Measurements from ENCODE around the gene GAS2L2. TPM values are rescaled to one million over a fixed set of nuclear protein-coding genes. Genes with fewer than 3 reads are reported as not detected.
"Not testable (repeated sequence)": the region's sequence is repeated elsewhere in the genome, so short reads cannot be mapped to it uniquely, and the experiment has no call there.

GAS2L2 gene
- polyA plus RNA-seq, 4 donors, result 0.03 TPM; not detected in 2

- DNase-seq (no peak), FAIRE-seq (no peak)
- Histone ChIP-seq H3K4me3 (ENCODE audit: low read depth in 1 of 3, low read length in 3 of 3) (no peak overlapping the region), H3K27me3 (ENCODE audit: control insufficient read depth in 3 of 3, insufficient read depth in 3 of 3, low read length in 3 of 3) (no peaks in the 10 kb centered on the region), H3K36me3 (ENCODE audit: control insufficient read depth in 3 of 3, insufficient read depth in 2 of 3, low read depth in 1 of 3, low read length in 3 of 3) (peaks cover 0 to 9% (median 2%) of the 10 kb centered on the region in 3 donors), H3K4me1 (ENCODE audit: control insufficient read depth in 3 of 3, insufficient read depth in 2 of 3, low read depth in 1 of 3, low read length in 2 of 3) (peaks cover 0 to 3% (median 2%) of the 10 kb centered on the region in 3 donors), H3K27ac (ENCODE audit: low read depth in 1 of 3, low read length in 2 of 3) (no peak overlapping the region), H3K9me3 (ENCODE audit: control insufficient read depth in 2 of 2, insufficient read depth in 1 of 2, low read depth in 1 of 2, low read length in 1 of 2) (no peaks in the 10 kb centered on the region)
- WGBS, 3 donors, result 93 to 97% (median 94%) methylated on average over 2 of the region's 2 CpGs
These were observed 42.1 kb downstream of the GAS2L2 start for GRCh38 chr17:35710950-35711349.

GRCh38 chr17:35709874-35710273 is 43.2 kb downstream of the GAS2L2 start:
- WGBS, 3 donors, result 46 to 68% (median 67%) methylated on average over 3 of the region's 3 CpGs
- Histone ChIP-seq H3K27me3 (ENCODE audit: control insufficient read depth in 3 of 3, insufficient read depth in 3 of 3, low read length in 3 of 3) (no peaks in the 10 kb centered on the region), H3K4me3 (ENCODE audit: low read depth in 1 of 3, low read length in 3 of 3) (no peak overlapping the region), H3K27ac (ENCODE audit: low read depth in 1 of 3, low read length in 2 of 3) (no peak overlapping the region), H3K9me3 (ENCODE audit: control insufficient read depth in 2 of 2, insufficient read depth in 1 of 2, low read depth in 1 of 2, low read length in 1 of 2) (no peaks in the 10 kb centered on the region), H3K4me1 (ENCODE audit: control insufficient read depth in 3 of 3, insufficient read depth in 2 of 3, low read depth in 1 of 3, low read length in 2 of 3) (peaks cover 0 to 3% (median 2%) of the 10 kb centered on the region in 3 donors), H3K36me3 (ENCODE audit: control insufficient read depth in 3 of 3, insufficient read depth in 2 of 3, low read depth in 1 of 3, low read length in 3 of 3) (peaks cover 0 to 7% (median 2%) of the 10 kb centered on the region in 3 donors)
- FAIRE-seq (no peak), DNase-seq (no peak)

- 7 to 38% (median 26%) methylated on average over 3 of the region's 3 CpGs for WGBS, 3 donors
- Histone ChIP-seq H3K4me3 (ENCODE audit: low read depth in 1 of 3, low read length in 3 of 3) (peak overlapping the region in 1 of 3 donors; percentile 19), H3K9me3 (ENCODE audit: control insufficient read depth in 2 of 2, insufficient read depth in 1 of 2, low read depth in 1 of 2, low read length in 1 of 2) (no peaks in the 10 kb centered on the region), H3K4me1 (ENCODE audit: control insufficient read depth in 3 of 3, insufficient read depth in 2 of 3, low read depth in 1 of 3, low read length in 2 of 3) (peaks cover 0 to 3% (median 2%) of the 10 kb centered on the region in 3 donors), H3K27ac (ENCODE audit: low read depth in 1 of 3, low read length in 2 of 3) (peak overlapping the region in 2 of 3 donors; percentile 18 to 55), H3K27me3 (ENCODE audit: control insufficient read depth in 3 of 3, insufficient read depth in 3 of 3, low read length in 3 of 3) (no peaks in the 10 kb centered on the region), H3K36me3 (ENCODE audit: control insufficient read depth in 3 of 3, insufficient read depth in 2 of 3, low read depth in 1 of 3, low read length in 3 of 3) (peaks cover 0 to 7% (median 2%) of the 10 kb centered on the region in 3 donors)
- FAIRE-seq (no peak), DNase-seq (peak in 1 of 2 donors; percentile 47)
These were observed 44.1 kb downstream of the GAS2L2 start for GRCh38 chr17:35708951-35709350.

- WGBS, 3 donors, result 45 to 58% (median 51%) methylated on average over 3 of the region's 3 CpGs
- Histone ChIP-seq H3K4me3 (ENCODE audit: low read depth in 1 of 3, low read length in 3 of 3) (no peak overlapping the region), H3K4me1 (ENCODE audit: control insufficient read depth in 3 of 3, insufficient read depth in 2 of 3, low read depth in 1 of 3, low read length in 2 of 3) (peaks cover 0 to 3% (median 2%) of the 10 kb centered on the region in 3 donors), H3K27ac (ENCODE audit: low read depth in 1 of 3, low read length in 2 of 3) (no peak overlapping the region), H3K36me3 (ENCODE audit: control insufficient read depth in 3 of 3, insufficient read depth in 2 of 3, low read depth in 1 of 3, low read length in 3 of 3) (peaks cover 0 to 7% (median 2%) of the 10 kb centered on the region in 3 donors), H3K9me3 (ENCODE audit: control insufficient read depth in 2 of 2, insufficient read depth in 1 of 2, low read depth in 1 of 2, low read length in 1 of 2) (no peaks in the 10 kb centered on the region), H3K27me3 (ENCODE audit: control insufficient read depth in 3 of 3, insufficient read depth in 3 of 3, low read length in 3 of 3) (no peaks in the 10 kb centered on the region)
- DNase-seq (peak in 1 of 2 donors; percentile 37), FAIRE-seq (no peak)
These were observed 44.9 kb downstream of the GAS2L2 start for GRCh38 chr17:35708149-35708548.

- no peaks in the 10 kb centered on the region for H3K27me3 ChIP-seq (ENCODE audit: control insufficient read depth in 3 of 3, insufficient read depth in 3 of 3, low read length in 3 of 3)
- DNase-seq (no peak), FAIRE-seq (no peak)
- H3K9me3 ChIP-seq (ENCODE audit: control insufficient read depth in 2 of 2, insufficient read depth in 1 of 2, low read depth in 1 of 2, low read length in 1 of 2), result no peaks in the 10 kb centered on the region
- 67 to 74% (median 68%) methylated on average over 5 of the region's 5 CpGs for WGBS, 3 donors
- H3K27ac ChIP-seq (ENCODE audit: low read depth in 1 of 3, low read length in 2 of 3), result no peak overlapping the region
- peaks cover 0 to 3% (median 2%) of the 10 kb centered on the region in 3 donors for H3K4me1 ChIP-seq (ENCODE audit: control insufficient read depth in 3 of 3, insufficient read depth in 2 of 3, low read depth in 1 of 3, low read length in 2 of 3)
- H3K4me3 ChIP-seq (ENCODE audit: low read depth in 1 of 3, low read length in 3 of 3), result no peak overlapping the region
- H3K36me3 ChIP-seq (ENCODE audit: control insufficient read depth in 3 of 3, insufficient read depth in 2 of 3, low read depth in 1 of 3, low read length in 3 of 3), result peaks cover 0 to 3% (median 0%) of the 10 kb centered on the region in 3 donors
These were observed 47.3 kb downstream of the GAS2L2 start for GRCh38 chr17:35705705-35706104.

- H3K9me3 ChIP-seq (ENCODE audit: control insufficient read depth in 2 of 2, insufficient read depth in 1 of 2, low read depth in 1 of 2, low read length in 1 of 2), result no peaks in the 10 kb centered on the region
- H3K4me3 ChIP-seq (ENCODE audit: low read depth in 1 of 3, low read length in 3 of 3), result no peak overlapping the region
- DNase-seq (no peak), FAIRE-seq (no peak)
- peaks cover 0 to 3% (median 2%) of the 10 kb centered on the region in 3 donors for H3K4me1 ChIP-seq (ENCODE audit: control insufficient read depth in 3 of 3, insufficient read depth in 2 of 3, low read depth in 1 of 3, low read length in 2 of 3)
- H3K27ac ChIP-seq (ENCODE audit: low read depth in 1 of 3, low read length in 2 of 3), result no peak overlapping the region
- 91 to 94% (median 91%) methylated on average over 1 of the region's 1 CpG for WGBS, 3 donors
- H3K36me3 ChIP-seq (ENCODE audit: control insufficient read depth in 3 of 3, insufficient read depth in 2 of 3, low read depth in 1 of 3, low read length in 3 of 3), result peaks cover 0 to 2% (median 0%) of the 10 kb centered on the region in 3 donors
- no peaks in the 10 kb centered on the region for H3K27me3 ChIP-seq (ENCODE audit: control insufficient read depth in 3 of 3, insufficient read depth in 3 of 3, low read length in 3 of 3)
These were observed 47.8 kb downstream of the GAS2L2 start for GRCh38 chr17:35705230-35705629.

- not testable (repeated sequence) for H3K36me3 ChIP-seq (ENCODE audit: control insufficient read depth in 3 of 3, insufficient read depth in 2 of 3, low read depth in 1 of 3, low read length in 3 of 3); H3K27me3 ChIP-seq (ENCODE audit: control insufficient read depth in 3 of 3, insufficient read depth in 3 of 3, low read length in 3 of 3); H3K27ac ChIP-seq (ENCODE audit: low read depth in 1 of 3, low read length in 2 of 3); DNase-seq; FAIRE-seq; H3K9me3 ChIP-seq (ENCODE audit: control insufficient read depth in 2 of 2, insufficient read depth in 1 of 2, low read depth in 1 of 2, low read length in 1 of 2); H3K4me3 ChIP-seq (ENCODE audit: low read depth in 1 of 3, low read length in 3 of 3); H3K4me1 ChIP-seq (ENCODE audit: control insufficient read depth in 3 of 3, insufficient read depth in 2 of 3, low read depth in 1 of 3, low read length in 2 of 3)
- 97 to 99% (median 97%) methylated on average over 2 of the region's 2 CpGs for WGBS, 3 donors
These were observed 49.7 kb downstream of the GAS2L2 start for GRCh38 chr17:35703308-35703707.

GRCh38 chr17:35701491-35701890 is 51.5 kb downstream of the GAS2L2 start:
- H3K36me3 ChIP-seq (ENCODE audit: control insufficient read depth in 3 of 3, insufficient read depth in 2 of 3, low read depth in 1 of 3, low read length in 3 of 3), result peaks cover 2 to 5% (median 2%) of the 10 kb centered on the region in 3 donors
- H3K9me3 ChIP-seq (ENCODE audit: control insufficient read depth in 2 of 2, insufficient read depth in 1 of 2, low read depth in 1 of 2, low read length in 1 of 2), result no peaks in the 10 kb centered on the region
- no peaks in the 10 kb centered on the region for H3K27me3 ChIP-seq (ENCODE audit: control insufficient read depth in 3 of 3, insufficient read depth in 3 of 3, low read length in 3 of 3)
- WGBS, 3 donors, result 75 to 89% (median 87%) methylated on average over 5 of the region's 5 CpGs
- no peak overlapping the region for H3K4me3 ChIP-seq (ENCODE audit: low read depth in 1 of 3, low read length in 3 of 3)
- DNase-seq, result no peak
- H3K4me1 ChIP-seq (ENCODE audit: control insufficient read depth in 3 of 3, insufficient read depth in 2 of 3, low read depth in 1 of 3, low read length in 2 of 3), result no peaks in the 10 kb centered on the region
- no peak for FAIRE-seq
- no peak overlapping the region for H3K27ac ChIP-seq (ENCODE audit: low read depth in 1 of 3, low read length in 2 of 3)

GRCh38 chr17:35700150-35700549 is 52.9 kb downstream of the GAS2L2 start:
- Histone ChIP-seq H3K36me3 (ENCODE audit: control insufficient read depth in 3 of 3, insufficient read depth in 2 of 3, low read depth in 1 of 3, low read length in 3 of 3) (peaks cover 2 to 7% (median 2%) of the 10 kb centered on the region in 3 donors), H3K9me3 (ENCODE audit: control insufficient read depth in 2 of 2, insufficient read depth in 1 of 2, low read depth in 1 of 2, low read length in 1 of 2) (no peaks in the 10 kb centered on the region), H3K27ac (ENCODE audit: low read depth in 1 of 3, low read length in 2 of 3) (no peak overlapping the region), H3K27me3 (ENCODE audit: control insufficient read depth in 3 of 3, insufficient read depth in 3 of 3, low read length in 3 of 3) (no peaks in the 10 kb centered on the region), H3K4me1 (ENCODE audit: control insufficient read depth in 3 of 3, insufficient read depth in 2 of 3, low read depth in 1 of 3, low read length in 2 of 3) (no peaks in the 10 kb centered on the region), H3K4me3 (ENCODE audit: low read depth in 1 of 3, low read length in 3 of 3) (no peak overlapping the region)
- DNase-seq (no peak), FAIRE-seq (no peak)
- 85 to 92% (median 86%) methylated on average over 6 of the region's 6 CpGs for WGBS, 3 donors

Measured in small intestine (tissue), 7 donors.